ENCODE data around the gene LETMD1.

LETMD1 gene

DNA sequence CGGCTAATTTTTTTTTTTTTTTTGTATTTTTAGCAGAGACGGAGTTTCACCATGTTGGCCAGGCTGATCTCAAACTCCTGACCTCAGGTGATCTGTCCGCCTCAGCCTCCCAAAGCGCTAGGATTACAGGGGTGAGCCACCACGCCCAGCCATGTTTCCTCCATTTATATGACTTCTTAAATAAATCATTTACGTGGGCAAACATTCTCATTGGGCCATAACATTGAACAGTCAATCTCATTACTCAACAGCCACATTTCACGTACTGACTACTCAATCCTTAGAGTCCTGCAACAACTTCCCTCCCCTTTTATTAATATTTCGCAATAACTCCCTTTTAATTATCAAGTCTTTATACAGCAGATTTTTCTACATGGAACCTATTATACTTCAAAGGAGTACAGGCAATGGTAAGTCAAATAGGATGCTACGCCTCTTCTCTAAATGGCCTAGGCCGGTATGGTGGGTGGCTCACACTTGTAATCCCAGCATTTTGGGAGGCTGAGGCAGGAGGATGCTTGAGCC, 42.6 kb downstream of the LETMD1 start:
- no peak for TF ChIP-seq GABPA (IDR thresholded peaks at IDR 0.05; ENCODE audit: low read depth)
- TF ChIP-seq, protein P1, sequence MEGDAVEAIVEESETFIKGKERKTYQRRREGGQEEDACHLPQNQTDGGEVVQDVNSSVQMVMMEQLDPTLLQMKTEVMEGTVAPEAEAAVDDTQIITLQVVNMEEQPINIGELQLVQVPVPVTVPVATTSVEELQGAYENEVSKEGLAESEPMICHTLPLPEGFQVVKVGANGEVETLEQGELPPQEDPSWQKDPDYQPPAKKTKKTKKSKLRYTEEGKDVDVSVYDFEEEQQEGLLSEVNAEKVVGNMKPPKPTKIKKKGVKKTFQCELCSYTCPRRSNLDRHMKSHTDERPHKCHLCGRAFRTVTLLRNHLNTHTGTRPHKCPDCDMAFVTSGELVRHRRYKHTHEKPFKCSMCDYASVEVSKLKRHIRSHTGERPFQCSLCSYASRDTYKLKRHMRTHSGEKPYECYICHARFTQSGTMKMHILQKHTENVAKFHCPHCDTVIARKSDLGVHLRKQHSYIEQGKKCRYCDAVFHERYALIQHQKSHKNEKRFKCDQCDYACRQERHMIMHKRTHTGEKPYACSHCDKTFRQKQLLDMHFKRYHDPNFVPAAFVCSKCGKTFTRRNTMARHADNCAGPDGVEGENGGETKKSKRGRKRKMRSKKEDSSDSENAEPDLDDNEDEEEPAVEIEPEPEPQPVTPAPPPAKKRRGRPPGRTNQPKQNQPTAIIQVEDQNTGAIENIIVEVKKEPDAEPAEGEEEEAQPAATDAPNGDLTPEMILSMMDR (IDR thresholded peaks at IDR 0.05; ENCODE audit: insufficient read depth, low read length) = no peak
- no peak for TF ChIP-seq POLR2AphosphoS5 (IDR thresholded peaks at IDR 0.05; ENCODE audit: low read depth)
- no peak for TF ChIP-seq REST (IDR thresholded peaks at IDR 0.05; ENCODE audit: insufficient replicate concordance, low read depth)
- no peak for TF ChIP-seq SPI1 (IDR thresholded peaks at IDR 0.05; ENCODE audit: borderline replicate concordance, low read depth)
- Histone ChIP-seq H3K4me3 (replicated peaks; ENCODE audit: insufficient read depth, low read length) (no peak overlapping the region), H3K27ac (replicated peaks) (no peak overlapping the region), H3K27me3 (ENCODE audit: insufficient read depth, poor library complexity, severe bottlenecking) (no peaks in the 10 kb centered on the region)
- DNase-seq (ENCODE audit: low read depth in 1 of 2, low spot score in 1 of 2) = no peak

DNA sequence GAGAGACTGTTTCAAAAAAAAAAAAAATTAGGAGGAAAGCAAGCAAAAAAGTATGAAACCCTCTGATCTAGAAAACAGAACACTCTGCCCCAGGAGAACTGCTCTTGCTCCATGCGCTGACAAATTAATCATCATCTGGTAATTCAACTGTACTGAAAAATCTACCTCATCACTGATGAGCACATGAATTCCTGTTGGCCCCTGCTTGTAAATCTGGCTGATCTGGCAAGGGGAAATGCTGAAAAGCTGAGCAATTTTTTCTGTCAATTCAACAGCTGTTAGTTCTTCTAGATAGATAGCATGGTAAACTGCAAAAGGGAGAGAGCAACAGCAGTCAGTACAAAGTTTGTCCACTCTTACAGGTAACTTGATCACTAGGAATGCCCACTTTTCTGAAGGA, 50.5 kb downstream of the LETMD1 start:
- no peak overlapping the region for H3K27ac ChIP-seq (replicated peaks)
- DNase-seq (ENCODE audit: low read depth in 1 of 2, low spot score in 1 of 2) = no peak
- H3K27me3 ChIP-seq (ENCODE audit: insufficient read depth, poor library complexity, severe bottlenecking) = no peaks in the 10 kb centered on the region
- no peak for TF ChIP-seq GABPA (IDR thresholded peaks at IDR 0.05; ENCODE audit: low read depth)
- TF ChIP-seq, protein P1 (IDR thresholded peaks at IDR 0.05; ENCODE audit: insufficient read depth, low read length) = no peak
- H3K4me3 ChIP-seq (replicated peaks; ENCODE audit: insufficient read depth, low read length) = no peak overlapping the region

GRCh38 chr12:51103977-51104376, 55.9 kb downstream of the LETMD1 start:
- H3K27ac ChIP-seq (replicated peaks) = no peak overlapping the region
- no peak overlapping the region for H3K4me3 ChIP-seq (replicated peaks; ENCODE audit: insufficient read depth, low read length)
- no peak for DNase-seq (ENCODE audit: low read depth in 1 of 2, low spot score in 1 of 2)
- H3K27me3 ChIP-seq (ENCODE audit: insufficient read depth, poor library complexity, severe bottlenecking) = no peaks in the 10 kb centered on the region
- TF ChIP-seq, protein P1 (IDR thresholded peaks at IDR 0.05; ENCODE audit: insufficient read depth, low read length) = no peak
- TF ChIP-seq SPI1 (IDR thresholded peaks at IDR 0.05; ENCODE audit: borderline replicate concordance, low read depth) (no peak), GABPA (IDR thresholded peaks at IDR 0.05; ENCODE audit: low read depth) (no peak), REST (IDR thresholded peaks at IDR 0.05; ENCODE audit: insufficient replicate concordance, low read depth) (no peak), POLR2AphosphoS5 (IDR thresholded peaks at IDR 0.05; ENCODE audit: low read depth) (no peak)

GRCh38 chr12:51108136-51108535, 60.0 kb downstream of the LETMD1 start:
- H3K4me3 ChIP-seq (replicated peaks; ENCODE audit: insufficient read depth, low read length) = no peak overlapping the region
- no peak for TF ChIP-seq SPI1 (IDR thresholded peaks at IDR 0.05; ENCODE audit: borderline replicate concordance, low read depth)
- TF ChIP-seq, protein P1 (IDR thresholded peaks at IDR 0.05; ENCODE audit: insufficient read depth, low read length) = no peak
- TF ChIP-seq GABPA (IDR thresholded peaks at IDR 0.05; ENCODE audit: low read depth) = no peak
- no peak for TF ChIP-seq POLR2AphosphoS5 (IDR thresholded peaks at IDR 0.05; ENCODE audit: low read depth)
- no peak for TF ChIP-seq REST (IDR thresholded peaks at IDR 0.05; ENCODE audit: insufficient replicate concordance, low read depth)
- no peak overlapping the region for H3K27ac ChIP-seq (replicated peaks)
- DNase-seq (ENCODE audit: low read depth in 1 of 2, low spot score in 1 of 2) = peak; percentile 10 to 35
- H3K27me3 ChIP-seq (ENCODE audit: insufficient read depth, poor library complexity, severe bottlenecking) = no peaks in the 10 kb centered on the region

All from HL-60 (cell line).